Measurements from ENCODE around the gene CYRIA.

- no peak for TF ChIP-seq EZH2 (IDR thresholded peaks at IDR 0.05; ENCODE audit: borderline replicate concordance, low read depth, low read length, severe bottlenecking)
- TF ChIP-seq CTCF (IDR thresholded peaks at IDR 0.05; ENCODE audit: extremely low read depth in 1 of 2, insufficient read depth in 1 of 2, low read depth in 1 of 2, low read length in 2 of 2), result no peak
- no peak for TF ChIP-seq POLR2A (IDR thresholded peaks at IDR 0.05; ENCODE audit: low read depth, low read length)
These were observed 41.5 kb upstream of the CYRIA start for GRCh38 chr2:16707014-16707623.
